Measurements from ENCODE around the gene CSF2RB. TPM values are rescaled to one million over a fixed set of nuclear protein-coding genes. Genes with fewer than 3 reads are reported as not detected.

Gene CSF2RB
- total RNA-seq, 1 experiment from 2014 or later, result not detected

DNA sequence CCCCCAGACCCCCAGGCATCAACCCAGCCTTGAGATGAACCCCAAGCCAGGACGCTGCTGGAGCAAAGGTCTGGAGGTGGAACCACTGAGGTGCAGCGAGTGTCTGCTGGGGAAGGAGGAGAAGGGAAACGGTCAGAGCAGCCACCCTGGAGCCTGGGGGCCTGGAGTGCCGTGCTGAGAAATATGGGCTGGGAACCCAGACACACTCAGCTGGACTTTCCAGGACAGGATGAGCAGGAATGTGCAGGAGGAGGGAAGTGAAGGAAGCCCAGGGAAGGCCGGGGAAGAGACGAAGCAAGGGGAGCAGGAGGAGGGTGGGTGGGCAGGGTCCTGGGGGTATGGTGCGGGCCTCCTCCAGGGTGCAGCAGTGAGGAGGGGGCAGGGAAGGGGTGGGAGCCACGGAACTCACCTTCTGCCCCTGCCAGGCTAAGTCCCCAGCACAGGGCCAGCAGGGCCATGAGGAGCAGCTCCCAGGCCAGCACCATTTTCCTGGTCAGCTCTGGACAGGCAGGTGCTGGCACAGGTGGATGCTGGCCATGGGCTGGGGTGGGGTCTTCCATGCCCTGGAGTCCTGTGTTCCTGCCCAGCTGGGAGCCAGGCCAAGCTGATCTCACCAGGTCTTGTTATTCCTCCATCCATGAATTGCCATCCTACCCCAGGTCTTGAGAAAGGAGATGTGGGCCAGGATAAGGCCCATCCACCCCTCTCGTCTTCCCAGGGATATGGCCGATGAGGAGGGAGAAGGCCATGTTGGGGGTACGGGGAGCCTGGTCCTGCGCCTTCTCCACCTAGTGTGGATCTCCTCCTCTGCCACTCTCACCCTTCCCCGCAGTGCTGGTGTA, 40.0 kb downstream of the CSF2RB start:
- H4K20me1 ChIP-seq (ENCODE audit: control insufficient read depth, insufficient read depth, insufficient read length), result no peaks in the 10 kb centered on the region
- H2AFZ ChIP-seq (ENCODE audit: low read length), result no peak overlapping the region
- no peak overlapping the region for H2BK15ac ChIP-seq (ENCODE audit: low read depth, low read length)
- H3K23ac ChIP-seq (ENCODE audit: insufficient read length, low read depth, low read length), result no peak overlapping the region
- H2BK120ac ChIP-seq (ENCODE audit: low read depth, low read length, poor library complexity, severe bottlenecking), result no peak overlapping the region
- no peak overlapping the region for H3K14ac ChIP-seq (ENCODE audit: insufficient read depth, low read length)
- H3K4me2 ChIP-seq (ENCODE audit: insufficient read depth, insufficient read length, low read length), result no peak overlapping the region
- no peak overlapping the region for H4K91ac ChIP-seq (ENCODE audit: insufficient read length, low read depth, low read length)
- no peaks in the 10 kb centered on the region for H3K23me2 ChIP-seq (ENCODE audit: insufficient read length, low read depth, low read length, poor library complexity, severe bottlenecking)
- H3K27me3 ChIP-seq (ENCODE audit: insufficient read depth, low read length), result no peaks in the 10 kb centered on the region
- no peak overlapping the region for H2BK5ac ChIP-seq (ENCODE audit: insufficient read length, low read length)
- H3K79me1 ChIP-seq (ENCODE audit: insufficient read depth, low read depth, low read length, poor library complexity, severe bottlenecking), result no peaks in the 10 kb centered on the region
- H3K27ac Mint-ChIP-seq, result no peak overlapping the region
- H3K4ac ChIP-seq (ENCODE audit: low read depth, low read length), result no peak overlapping the region
- no peak overlapping the region for H3K9ac ChIP-seq (ENCODE audit: extremely low read depth, insufficient read length, low read length)
- no peaks in the 10 kb centered on the region for H3K4me1 Mint-ChIP-seq
- H2BK12ac ChIP-seq (ENCODE audit: insufficient read length, low read depth, low read length), result no peak overlapping the region
- no peaks in the 10 kb centered on the region for H3K79me2 ChIP-seq (ENCODE audit: insufficient read depth, low read length)
- H2AK5ac ChIP-seq (ENCODE audit: insufficient read length, low read length), result no peak overlapping the region
- peaks cover 15 to 16% of the 10 kb centered on the region in 2 experiments for H3K9me3 Mint-ChIP-seq
- H3K56ac ChIP-seq (ENCODE audit: insufficient read length, low read depth, low read length), result no peak overlapping the region
- no peak overlapping the region for H3K27ac ChIP-seq (ENCODE audit: insufficient read length, low read depth, low read length)
- TF ChIP-seq, protein P1, sequence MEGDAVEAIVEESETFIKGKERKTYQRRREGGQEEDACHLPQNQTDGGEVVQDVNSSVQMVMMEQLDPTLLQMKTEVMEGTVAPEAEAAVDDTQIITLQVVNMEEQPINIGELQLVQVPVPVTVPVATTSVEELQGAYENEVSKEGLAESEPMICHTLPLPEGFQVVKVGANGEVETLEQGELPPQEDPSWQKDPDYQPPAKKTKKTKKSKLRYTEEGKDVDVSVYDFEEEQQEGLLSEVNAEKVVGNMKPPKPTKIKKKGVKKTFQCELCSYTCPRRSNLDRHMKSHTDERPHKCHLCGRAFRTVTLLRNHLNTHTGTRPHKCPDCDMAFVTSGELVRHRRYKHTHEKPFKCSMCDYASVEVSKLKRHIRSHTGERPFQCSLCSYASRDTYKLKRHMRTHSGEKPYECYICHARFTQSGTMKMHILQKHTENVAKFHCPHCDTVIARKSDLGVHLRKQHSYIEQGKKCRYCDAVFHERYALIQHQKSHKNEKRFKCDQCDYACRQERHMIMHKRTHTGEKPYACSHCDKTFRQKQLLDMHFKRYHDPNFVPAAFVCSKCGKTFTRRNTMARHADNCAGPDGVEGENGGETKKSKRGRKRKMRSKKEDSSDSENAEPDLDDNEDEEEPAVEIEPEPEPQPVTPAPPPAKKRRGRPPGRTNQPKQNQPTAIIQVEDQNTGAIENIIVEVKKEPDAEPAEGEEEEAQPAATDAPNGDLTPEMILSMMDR (conservative IDR thresholded peaks at IDR 0.05), result no peak
- H3K18ac ChIP-seq (ENCODE audit: insufficient read length, low read depth, low read length), result no peak overlapping the region
- no peak overlapping the region for H3K4me3 Mint-ChIP-seq
- DNase-seq, result no peak
- no peak overlapping the region for H4K5ac ChIP-seq (ENCODE audit: insufficient read length, low read depth, low read length)
- peaks cover 3 to 10% (median 9%) of the 10 kb centered on the region in 3 experiments; a peak in 6 of 7 replicates for H3K36me3 Mint-ChIP-seq (ENCODE audit: insufficient read depth in 1 of 3, low read depth in 3 of 3)
- H2BK20ac ChIP-seq (ENCODE audit: low read depth, low read length, poor library complexity, severe bottlenecking), result no peak overlapping the region
- H3K27me3 Mint-ChIP-seq (ENCODE audit: low read depth), result peaks cover 37% of the 10 kb centered on the region
- no peaks in the 10 kb centered on the region for H3K9me3 ChIP-seq (ENCODE audit: control insufficient read depth, low read depth, low read length)
- H3T11ph ChIP-seq (ENCODE audit: low read length), result no peak overlapping the region
- no peak overlapping the region for H4K8ac ChIP-seq (replicated peaks; ENCODE audit: insufficient read length, low read depth, low read length)
- no peaks in the 10 kb centered on the region for H3K4me1 ChIP-seq (ENCODE audit: insufficient read depth, low read length)
- no CpG with 5 or more reads among the region's 13 CpGs for WGBS (ENCODE audit: extremely low coverage, insufficient read length, low lambda C conversion rate)
